DMS153 (cell line): ENCODE data around the gene BTBD16.

ENCODE experiments used
- DNase-seq: peaks from one replicate; lab custom pipeline; 2025; lab: John Stamatoyannopoulos, UW

The BTBD16 gene

DNA sequence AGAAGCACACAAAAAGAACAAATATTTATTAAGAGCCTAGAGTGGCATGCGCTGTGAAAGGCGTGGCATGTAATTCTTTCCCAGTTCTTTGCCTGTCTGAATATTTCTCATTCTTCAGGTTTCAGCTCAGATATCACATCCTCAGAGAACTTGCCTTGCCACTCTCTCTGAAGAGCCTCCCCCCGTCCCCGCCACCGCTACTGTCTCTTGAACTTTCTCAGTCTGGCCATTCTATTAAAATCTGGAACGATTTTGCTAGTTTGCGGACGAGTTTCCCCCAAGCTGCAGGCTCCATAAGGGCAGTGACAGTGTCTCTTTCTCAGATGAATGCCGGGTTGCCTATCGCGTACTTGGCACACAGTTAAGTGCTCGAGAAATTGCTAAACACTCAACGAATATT, 102.6 kb downstream of the BTBD16 start:
- no peak for DNase-seq

DNA sequence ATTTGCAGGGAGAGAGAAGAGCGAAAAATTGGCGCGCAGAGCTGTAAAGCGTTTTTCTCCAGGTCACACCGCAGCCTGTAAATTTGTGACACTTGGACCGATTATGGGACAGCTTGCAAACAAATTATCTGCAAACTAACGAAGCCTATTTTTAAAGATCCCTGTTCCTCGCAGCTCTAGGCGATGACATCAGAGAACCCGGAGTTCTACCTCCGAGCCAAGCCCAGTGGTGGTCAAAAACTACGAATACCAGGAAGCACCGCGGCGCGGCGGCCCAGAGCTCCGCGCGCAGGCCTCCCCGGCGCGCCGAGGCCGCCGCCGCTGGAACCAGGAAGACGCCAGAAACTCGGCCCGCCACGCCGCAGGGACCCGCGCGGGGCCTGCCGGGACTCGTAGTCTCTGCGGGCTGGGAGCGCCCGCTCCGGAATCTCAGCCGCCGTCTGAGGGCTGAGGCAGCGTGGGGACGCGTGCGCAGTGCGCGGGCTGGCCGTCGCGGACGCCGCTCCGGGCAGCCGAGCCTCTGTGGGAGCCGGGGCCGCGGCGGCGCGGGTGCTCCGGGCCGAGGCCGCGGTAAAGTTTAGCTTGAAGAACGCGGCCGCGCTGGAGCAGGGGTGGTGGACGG, 103.3 kb downstream of the BTBD16 start, which contains the start of gene PLEKHA1:
TSS of gene PLEKHA1 (plus strand) at position 472 of the 622 bp plus-strand sequence. CDS start 18,493 bp downstream, outside the sequence.
- DNase-seq = peak; percentile 92

- peak; percentile 38 for DNase-seq
Measured at GRCh38 chr10:122374859-122375678, 104.0 kb downstream of the BTBD16 start.

GRCh38 chr10:122375679-122376160, 104.6 kb downstream of the BTBD16 start:
- no peak for DNase-seq

- no peak for DNase-seq
Measured at GRCh38 chr10:122376364-122376961, 105.4 kb downstream of the BTBD16 start.

DNA sequence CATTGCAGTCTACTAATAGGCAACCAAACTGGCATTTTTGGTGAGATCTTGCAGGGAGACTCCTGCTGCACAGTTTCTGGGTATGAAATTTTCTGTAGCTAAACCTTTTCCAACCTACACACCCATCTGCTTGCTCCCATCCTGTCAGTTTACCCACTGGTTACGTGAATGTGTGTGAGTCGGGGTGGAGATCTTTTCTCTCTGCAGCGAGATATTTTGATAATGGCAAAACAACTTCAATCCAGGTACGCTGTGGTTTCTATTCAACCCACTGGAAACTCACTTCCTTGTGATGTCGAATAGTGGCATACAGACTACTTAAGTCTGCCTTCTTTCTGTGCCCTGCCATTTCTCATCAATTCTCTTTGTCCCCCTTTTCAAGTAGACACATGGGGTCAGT, 107.9 kb downstream of the BTBD16 start:
- DNase-seq = no peak

- no peak for DNase-seq
Measured at GRCh38 chr10:122379537-122379936, 108.4 kb downstream of the BTBD16 start.

GRCh38 chr10:122380703-122381102, 109.6 kb downstream of the BTBD16 start:
- DNase-seq = no peak

GRCh38 chr10:122381680-122382079, 110.6 kb downstream of the BTBD16 start:
- DNase-seq = no peak

DNA sequence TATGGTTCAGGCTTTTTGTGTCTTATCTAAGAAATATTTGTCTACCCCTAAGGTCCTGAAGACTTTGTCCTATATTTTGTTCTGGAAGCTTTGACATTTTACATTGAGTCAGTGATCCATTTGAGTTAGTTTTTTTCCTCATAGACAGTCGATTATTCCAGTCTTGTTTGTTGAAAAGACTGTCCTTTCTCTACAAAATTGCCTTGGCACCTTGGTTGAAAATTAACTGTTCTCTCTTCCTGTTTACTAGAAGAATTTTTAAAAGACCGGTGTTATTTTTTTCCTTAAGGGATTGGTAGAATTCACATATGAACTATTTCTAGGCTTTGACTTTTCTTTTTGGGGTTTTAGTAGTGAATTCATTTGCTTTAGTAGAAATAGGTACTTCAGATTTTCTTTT, 115.4 kb downstream of the BTBD16 start:
- DNase-seq = no peak

GRCh38 chr10:122387572-122387971, 116.5 kb downstream of the BTBD16 start:
- DNase-seq = no peak
